ENCODE results near the gene DAB1.

The DAB1 gene

GRCh38 chr1:57235730-57236510 lies 187.9 kb downstream of the DAB1 start:
- ChIA-PET POLR2A (no interaction called here), CTCF (interaction anchor here (1.1 kb wide), 1 partner anchor 12 kb away, joined by 3 read pairs; no protein-coding TSS in a partner anchor)
- no peak for TF ChIP-seq ZNF274 (IDR thresholded peaks at IDR 0.05; ENCODE audit: low read length)
- no peak for TF ChIP-seq ZNF274 (tag by site-specific recombination; IDR thresholded peaks at IDR 0.05; ENCODE audit: borderline replicate concordance)
- no peak for TF ChIP-seq ZNF501 (tag by site-specific recombination; IDR thresholded peaks at IDR 0.05)
- no peak for TF ChIP-seq ZNF837 (tag by site-specific recombination; IDR thresholded peaks at IDR 0.05)
- no peak for TF ChIP-seq ZNF302 (tag by site-specific recombination; IDR thresholded peaks at IDR 0.05; ENCODE audit: low read depth)
- TF ChIP-seq ZNF529 (tag by site-specific recombination; IDR thresholded peaks at IDR 0.05; ENCODE audit: insufficient replicate concordance), result no peak
- no peaks in the 10 kb centered on the region for H3K9me3 ChIP-seq (ENCODE audit: control insufficient read depth, insufficient read depth, low read depth, low read length)
- H3K4me1 ChIP-seq (ENCODE audit: control insufficient read depth, insufficient read depth, low read length), result no peaks in the 10 kb centered on the region
- no peaks in the 10 kb centered on the region for H3K36me3 ChIP-seq (ENCODE audit: control insufficient read depth in 2 of 2, insufficient read depth in 1 of 2, low read length in 2 of 2)
- no peak overlapping the region for H3K27ac ChIP-seq (ENCODE audit: extremely low read depth, low read depth, low read length)
- H3K4me3 ChIP-seq (ENCODE audit: low read depth, low read length), result no peak overlapping the region

- Histone ChIP-seq H3K36me3 (ENCODE audit: control insufficient read depth in 2 of 2, insufficient read depth in 1 of 2, low read length in 2 of 2) (no peaks in the 10 kb centered on the region), H3K9me3 (ENCODE audit: control insufficient read depth, insufficient read depth, low read depth, low read length) (no peaks in the 10 kb centered on the region), H3K4me1 (ENCODE audit: control insufficient read depth, insufficient read depth, low read length) (no peaks in the 10 kb centered on the region), H3K27ac (ENCODE audit: extremely low read depth, low read depth, low read length) (no peak overlapping the region), H3K4me3 (ENCODE audit: low read depth, low read length) (no peak overlapping the region)
- POLR2A ChIA-PET, result no interaction called here
- TF ChIP-seq ZNF560 (tag by site-specific recombination; IDR thresholded peaks at IDR 0.05; ENCODE audit: borderline replicate concordance) (no peak), GLI2 (tag by site-specific recombination; IDR thresholded peaks at IDR 0.05; ENCODE audit: borderline replicate concordance, low read depth) (no peak), PRDM1 (tag by site-specific recombination; IDR thresholded peaks at IDR 0.05) (no peak), ZNF670 (tag by site-specific recombination; IDR thresholded peaks at IDR 0.05; ENCODE audit: low read depth) (no peak)
- CTCF ChIA-PET, result no interaction called here
Measured at GRCh38 chr1:57234459-57234858, 189.4 kb downstream of the DAB1 start.

- TF ChIP-seq ZXDB (tag by site-specific recombination; IDR thresholded peaks at IDR 0.05), result no peak
- no peak for TF ChIP-seq REST (tag by site-specific recombination; IDR thresholded peaks at IDR 0.05)
- TF ChIP-seq ZNF37A (tag by site-specific recombination; IDR thresholded peaks at IDR 0.05), result no peak
- no peak for TF ChIP-seq ZSCAN5A (tag by site-specific recombination; IDR thresholded peaks at IDR 0.05)
- no peak for TF ChIP-seq TCF7L2 (IDR thresholded peaks at IDR 0.05; ENCODE audit: borderline replicate concordance, low read depth, low read length)
- TF ChIP-seq ZNF112 (tag by site-specific recombination; IDR thresholded peaks at IDR 0.05), result no peak
- no peak for TF ChIP-seq ZBTB48 (tag by site-specific recombination; IDR thresholded peaks at IDR 0.05)
- TF ChIP-seq ZNF488 (tag by site-specific recombination; IDR thresholded peaks at IDR 0.05), result no peak
- no peak for TF ChIP-seq BCL6B (tag by site-specific recombination; IDR thresholded peaks at IDR 0.05)
- no peak for TF ChIP-seq ZIC2 (tag by site-specific recombination; IDR thresholded peaks at IDR 0.05)
- no peak for TF ChIP-seq YY2 (tag by site-specific recombination; IDR thresholded peaks at IDR 0.05)
- TF ChIP-seq ZBTB10 (tag by site-specific recombination; IDR thresholded peaks at IDR 0.05), result no peak
Measured at GRCh38 chr1:57232500-57232899, 191.4 kb downstream of the DAB1 start.

More at GRCh38 chr1:57232500-57232899, 191.4 kb downstream of the DAB1 start:
- H3K27ac ChIP-seq (ENCODE audit: extremely low read depth, low read depth, low read length), result no peak overlapping the region
- H3K9me3 ChIP-seq (ENCODE audit: control insufficient read depth, insufficient read depth, low read depth, low read length), result no peaks in the 10 kb centered on the region
- CTCF ChIA-PET, result interaction anchor here (0.6 to 1.8 kb wide), 2 partner anchors 10 to 347 kb away, joined by 3 read pairs; no protein-coding TSS in a partner anchor
- POLR2A ChIA-PET, result no interaction called here
- H3K4me3 ChIP-seq (ENCODE audit: low read depth, low read length), result no peak overlapping the region
- H3K4me1 ChIP-seq (ENCODE audit: control insufficient read depth, insufficient read depth, low read length), result no peaks in the 10 kb centered on the region
- no peaks in the 10 kb centered on the region for H3K36me3 ChIP-seq (ENCODE audit: control insufficient read depth in 2 of 2, insufficient read depth in 1 of 2, low read length in 2 of 2)
